ENCODE data around the gene BTBD9. TPM values are rescaled to one million over a fixed set of nuclear protein-coding genes. Genes with fewer than 3 reads are reported as not detected.
A peak's percentile ranks its signal among the peaks of the same experiment; 100 is the strongest.

The BTBD9 gene
- total RNA-seq, 2 experiments from 2014 or later, result 6.2 to 6.4 TPM

DNA sequence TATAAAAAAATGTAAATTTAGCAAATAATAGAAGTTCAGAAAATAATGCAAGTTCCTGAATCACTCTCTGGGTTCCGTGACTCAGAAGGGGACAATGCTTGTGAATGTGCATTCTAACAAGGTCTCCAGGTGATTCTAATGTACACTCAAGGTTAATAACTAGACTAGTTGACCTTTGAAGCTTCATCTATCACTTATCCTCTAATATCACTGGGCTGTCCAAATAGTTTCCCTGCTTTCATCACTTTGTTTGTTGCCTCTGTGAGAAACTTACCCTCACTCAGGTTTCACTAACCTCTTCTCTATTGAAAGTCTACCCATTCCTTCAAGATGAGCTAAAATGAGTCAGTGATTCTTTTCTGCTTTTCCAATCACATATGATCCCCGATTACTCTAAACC is 189.0 kb downstream of the BTBD9 start:
- Mint-ChIP-seq H3K4me3 (no peak overlapping the region), H3K9me3 (no peaks in the 10 kb centered on the region), H3K36me3 (ENCODE audit: low read depth) (peaks cover 4% of the 10 kb centered on the region), H3K4me1 (ENCODE audit: low read depth) (no peaks in the 10 kb centered on the region), H3K27me3 (no peaks in the 10 kb centered on the region), H3K27ac (no peak overlapping the region)
- ATAC-seq (no peak), DNase-seq (no peak)
- ChIA-PET CTCF (no interaction called here), POLR2A (no interaction called here)
- TF ChIP-seq, protein P1, sequence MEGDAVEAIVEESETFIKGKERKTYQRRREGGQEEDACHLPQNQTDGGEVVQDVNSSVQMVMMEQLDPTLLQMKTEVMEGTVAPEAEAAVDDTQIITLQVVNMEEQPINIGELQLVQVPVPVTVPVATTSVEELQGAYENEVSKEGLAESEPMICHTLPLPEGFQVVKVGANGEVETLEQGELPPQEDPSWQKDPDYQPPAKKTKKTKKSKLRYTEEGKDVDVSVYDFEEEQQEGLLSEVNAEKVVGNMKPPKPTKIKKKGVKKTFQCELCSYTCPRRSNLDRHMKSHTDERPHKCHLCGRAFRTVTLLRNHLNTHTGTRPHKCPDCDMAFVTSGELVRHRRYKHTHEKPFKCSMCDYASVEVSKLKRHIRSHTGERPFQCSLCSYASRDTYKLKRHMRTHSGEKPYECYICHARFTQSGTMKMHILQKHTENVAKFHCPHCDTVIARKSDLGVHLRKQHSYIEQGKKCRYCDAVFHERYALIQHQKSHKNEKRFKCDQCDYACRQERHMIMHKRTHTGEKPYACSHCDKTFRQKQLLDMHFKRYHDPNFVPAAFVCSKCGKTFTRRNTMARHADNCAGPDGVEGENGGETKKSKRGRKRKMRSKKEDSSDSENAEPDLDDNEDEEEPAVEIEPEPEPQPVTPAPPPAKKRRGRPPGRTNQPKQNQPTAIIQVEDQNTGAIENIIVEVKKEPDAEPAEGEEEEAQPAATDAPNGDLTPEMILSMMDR (IDR thresholded peaks at IDR 0.05), result no peak
- intact Hi-C loops (cut with micrococcal nuclease), result no loop called here

DNA sequence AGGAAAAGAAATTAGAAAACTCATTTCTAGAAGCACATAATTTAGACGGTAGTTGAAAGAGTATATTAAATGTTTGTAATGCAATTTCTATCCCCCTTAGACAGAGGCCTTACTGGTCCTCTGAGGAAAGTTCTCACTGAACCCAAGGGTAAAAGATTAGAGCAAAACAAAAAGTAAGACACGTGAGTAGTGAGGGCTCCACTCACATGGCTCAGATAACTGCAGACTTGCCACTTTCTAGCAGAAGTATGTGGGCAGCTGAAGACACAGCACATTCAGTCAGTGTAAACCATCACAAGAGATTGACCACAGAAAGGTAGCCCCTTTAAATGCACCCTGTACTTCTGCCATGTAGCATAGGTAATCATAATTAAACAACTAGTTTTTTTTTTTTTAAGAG is 193.8 kb downstream of the BTBD9 start:
- Mint-ChIP-seq H3K27ac (no peak overlapping the region), H3K4me1 (ENCODE audit: low read depth) (peaks cover 9% of the 10 kb centered on the region), H3K4me3 (no peak overlapping the region), H3K36me3 (ENCODE audit: low read depth) (peaks cover 4% of the 10 kb centered on the region), H3K27me3 (no peaks in the 10 kb centered on the region), H3K9me3 (no peaks in the 10 kb centered on the region)
- intact Hi-C loops (cut with micrococcal nuclease), result no loop called here
- TF ChIP-seq, protein P1 (IDR thresholded peaks at IDR 0.05), result no peak
- DNase-seq (no peak), ATAC-seq (no peak)
- ChIA-PET POLR2A (no interaction called here), CTCF (interaction anchor here (2.7 kb wide), 1 partner anchor 48 kb away, joined by 8 read pairs; no protein-coding TSS in a partner anchor)

DNA sequence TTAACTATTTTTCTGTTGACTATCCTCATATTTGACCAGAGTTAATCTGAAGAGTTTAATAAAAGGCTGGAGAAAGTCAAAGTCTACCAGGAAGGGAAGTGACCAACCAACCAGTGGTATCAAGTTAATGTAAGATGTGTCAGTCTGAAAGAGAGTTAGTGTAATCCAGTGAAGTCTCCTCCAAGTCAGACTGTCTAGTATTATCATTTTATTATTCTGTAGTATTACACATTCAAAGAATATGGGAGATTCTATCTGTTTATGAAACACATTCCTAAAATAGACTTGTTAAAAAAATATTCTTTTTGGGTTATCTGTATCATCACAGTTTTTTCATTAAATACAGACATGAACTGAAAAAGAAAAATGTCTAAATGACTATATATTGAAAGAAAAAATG is 194.4 kb downstream of the BTBD9 start:
- Mint-ChIP-seq H3K27ac (no peak overlapping the region), H3K36me3 (ENCODE audit: low read depth) (peaks cover 4% of the 10 kb centered on the region), H3K27me3 (no peaks in the 10 kb centered on the region), H3K4me1 (ENCODE audit: low read depth) (peaks cover 9% of the 10 kb centered on the region), H3K4me3 (no peak overlapping the region), H3K9me3 (no peaks in the 10 kb centered on the region)
- POLR2A ChIA-PET, result no interaction called here
- no peak for DNase-seq
- no peak for ATAC-seq
- intact Hi-C loops (cut with micrococcal nuclease), result no loop called here
- CTCF ChIA-PET, result no interaction called here
- TF ChIP-seq, protein P1 (IDR thresholded peaks at IDR 0.05), result no peak

DNA sequence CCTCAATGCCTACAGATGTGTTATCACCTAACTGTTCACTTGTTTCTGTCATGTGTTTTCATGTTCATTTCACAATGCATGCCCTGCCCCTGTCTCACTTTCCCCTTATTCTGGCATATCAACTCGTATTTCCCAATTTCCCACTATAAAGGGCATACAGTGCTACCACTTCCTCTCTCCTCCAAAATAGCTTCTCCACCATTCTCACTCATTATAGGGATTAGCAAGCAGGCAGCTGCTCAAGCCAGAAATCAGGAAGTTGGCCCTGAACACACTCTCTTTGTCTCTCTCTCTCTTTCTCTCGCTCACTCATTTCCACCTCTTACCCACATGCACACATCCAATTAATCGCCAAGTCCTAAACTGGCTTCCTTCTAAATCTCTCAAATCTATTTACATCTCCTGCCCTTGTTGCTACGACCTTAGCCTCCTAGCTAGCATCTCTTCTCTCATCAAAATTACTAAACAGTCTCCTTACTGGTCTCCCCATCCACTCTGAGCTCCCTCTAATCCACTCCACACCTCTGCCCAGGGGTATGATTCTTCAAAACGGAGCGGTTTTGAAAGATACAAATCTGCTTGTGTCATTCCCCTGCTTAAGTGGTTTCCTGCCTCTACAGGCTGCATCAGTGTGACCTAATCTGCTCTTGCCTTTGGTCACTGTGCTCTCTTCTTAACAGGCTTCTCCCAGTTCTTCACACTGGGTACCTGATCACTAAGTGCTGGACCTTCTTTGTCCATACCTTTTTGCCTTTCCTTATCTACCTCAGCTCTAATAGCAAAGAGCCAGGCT is 196.2 kb downstream of the BTBD9 start:
- DNase-seq, result no peak
- intact Hi-C loops (cut with micrococcal nuclease), result no loop called here

DNA sequence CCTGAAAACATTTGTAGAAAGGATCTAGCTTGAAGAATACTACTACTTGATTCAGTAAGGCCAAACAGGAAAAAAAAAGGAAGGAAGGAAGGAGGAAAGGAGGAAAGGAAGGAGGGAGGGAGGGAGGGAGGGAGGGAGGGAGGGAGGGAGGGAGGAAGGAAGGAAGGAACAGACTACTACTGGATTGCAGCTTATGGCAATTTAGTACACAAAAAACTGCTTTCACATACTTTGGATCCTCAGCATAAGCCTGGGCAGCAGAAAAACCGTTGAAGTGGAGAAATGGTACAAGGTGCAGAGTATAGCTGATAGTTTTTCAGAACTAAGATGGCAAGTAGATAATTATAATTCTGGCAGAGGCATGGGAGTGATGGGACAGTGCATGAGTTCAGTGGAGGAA is 201.6 kb downstream of the BTBD9 start:
- H3K27me3 Mint-ChIP-seq, result no peaks in the 10 kb centered on the region
- peaks cover under 1% of the 10 kb centered on the region for H3K9me3 Mint-ChIP-seq
- CTCF ChIA-PET, result no interaction called here
- intact Hi-C loops (cut with micrococcal nuclease), result no loop called here
- peaks cover 2% of the 10 kb centered on the region for H3K4me1 Mint-ChIP-seq (ENCODE audit: low read depth)
- POLR2A ChIA-PET, result no interaction called here
- ATAC-seq (no peak), DNase-seq (no peak)
- no peaks in the 10 kb centered on the region for H3K36me3 Mint-ChIP-seq (ENCODE audit: low read depth)
- no peak overlapping the region for H3K27ac Mint-ChIP-seq
- no peak overlapping the region for H3K4me3 Mint-ChIP-seq
- TF ChIP-seq, protein P1 (IDR thresholded peaks at IDR 0.05), result no peak

More for the DNA sequence above, 196.2 kb downstream of the BTBD9 start:
- ATAC-seq, result peak; percentile 45
- Mint-ChIP-seq H3K4me3 (no peak overlapping the region), H3K27ac (no peak overlapping the region), H3K27me3 (no peaks in the 10 kb centered on the region), H3K4me1 (ENCODE audit: low read depth) (peaks cover 9% of the 10 kb centered on the region), H3K36me3 (ENCODE audit: low read depth) (no peaks in the 10 kb centered on the region), H3K9me3 (no peaks in the 10 kb centered on the region)
- ChIA-PET POLR2A (interaction anchor here (0.9 kb wide), 1 partner anchor 18 kb away, joined by 3 read pairs; no protein-coding TSS in a partner anchor), CTCF (interaction anchor here (1.4 kb wide), 1 partner anchor 51 kb away, joined by 3 read pairs; no protein-coding TSS in a partner anchor)
- TF ChIP-seq, protein P1 (IDR thresholded peaks at IDR 0.05), result no peak
